Ectodermal cell (in vitro differentiated cells): Measurements from ENCODE around the gene TCAF1.
A peak's percentile ranks its signal among the peaks of the same experiment; 100 is the strongest.
"Not testable (repeated sequence)": the region's sequence is repeated elsewhere in the genome, so short reads cannot be mapped to it uniquely, and the experiment has no call there.

Experiments used
- H3K27ac ChIP-seq: 2 replicates; pipeline ENCODE4 v1.7.0; 2013; ENCODE audit warnings: mild to moderate bottlenecking, low read depth, low read length; ENCODE audit not compliant: insufficient read depth, poor library complexity, severe bottlenecking
- H3K27me3 ChIP-seq: 2 replicates; pipeline ENCODE4 v1.7.0; 2013; ENCODE audit warnings: mild to moderate bottlenecking, low read length; ENCODE audit not compliant: insufficient read depth, control insufficient read depth, poor library complexity, severe bottlenecking
- H3K36me3 ChIP-seq: one replicate; pipeline ENCODE4 v1.7.0; 2013; ENCODE audit warnings: low read length; ENCODE audit not compliant: control insufficient read depth, insufficient read depth
- H3K4me1 ChIP-seq: one replicate; pipeline ENCODE4 v1.7.0; 2013; ENCODE audit warnings: low read length; ENCODE audit not compliant: control insufficient read depth, insufficient read depth
- H3K4me3 ChIP-seq: 2 replicates; pipeline ENCODE4 v1.7.0; 2013; ENCODE audit warnings: low read depth, low read length, control low read depth; ENCODE audit not compliant: insufficient read depth
- H3K9me3 ChIP-seq: 2 replicates; pipeline ENCODE4 v1.7.0; 2013; ENCODE audit warnings: mild to moderate bottlenecking, low read length, moderate library complexity; ENCODE audit not compliant: control insufficient read depth
- WGBS, 2 experiments: methylation state at CpG; one replicate each; pipeline ENCODE4 v1.1.7; 2013; ENCODE audit warnings: missing lambda C conversion rate in 2 of 2; 5-methylcytosine and 5-hydroxymethylcytosine counted together

Gene TCAF1

DNA sequence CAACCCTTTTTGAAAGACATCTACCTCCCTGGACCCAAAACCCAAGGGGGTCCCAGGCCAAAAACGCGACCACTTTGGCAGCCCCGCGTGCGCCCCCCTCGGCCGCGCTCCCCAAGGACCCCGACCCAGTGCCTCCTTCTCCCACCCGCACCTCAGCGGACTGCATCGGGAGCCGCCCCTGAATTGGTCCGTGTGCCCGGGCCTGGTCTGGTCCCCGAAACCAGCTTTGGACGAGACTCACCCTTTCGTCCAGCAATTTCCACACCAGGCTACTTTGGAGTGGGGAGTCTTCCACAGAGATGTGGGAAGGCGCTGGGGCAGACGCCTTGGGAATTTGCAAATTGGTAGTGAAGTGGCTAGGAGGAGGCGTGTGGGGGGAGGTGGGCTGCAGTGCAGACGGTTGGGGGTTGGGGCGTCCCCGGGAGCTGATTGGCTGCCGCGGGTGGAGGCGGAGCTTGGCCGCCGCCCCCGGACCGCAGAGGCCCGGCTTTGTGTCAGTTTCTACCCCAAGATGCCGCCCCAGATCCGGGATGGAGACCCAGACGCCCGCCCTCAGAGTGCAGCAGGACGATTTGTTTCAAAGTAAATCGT, 16.9 kb downstream of the TCAF1 start:
- WGBS, 2 experiments, result 1% methylated on average over 38 of the region's 38 CpGs
- H3K36me3 ChIP-seq, result peaks cover 9% of the 10 kb centered on the region
- no peak overlapping the region for H3K27ac ChIP-seq
- no peaks in the 10 kb centered on the region for H3K27me3 ChIP-seq
- no peaks in the 10 kb centered on the region for H3K4me1 ChIP-seq
- H3K9me3 ChIP-seq, result no peaks in the 10 kb centered on the region
- H3K4me3 ChIP-seq, result peak overlapping the region; percentile 72

DNA sequence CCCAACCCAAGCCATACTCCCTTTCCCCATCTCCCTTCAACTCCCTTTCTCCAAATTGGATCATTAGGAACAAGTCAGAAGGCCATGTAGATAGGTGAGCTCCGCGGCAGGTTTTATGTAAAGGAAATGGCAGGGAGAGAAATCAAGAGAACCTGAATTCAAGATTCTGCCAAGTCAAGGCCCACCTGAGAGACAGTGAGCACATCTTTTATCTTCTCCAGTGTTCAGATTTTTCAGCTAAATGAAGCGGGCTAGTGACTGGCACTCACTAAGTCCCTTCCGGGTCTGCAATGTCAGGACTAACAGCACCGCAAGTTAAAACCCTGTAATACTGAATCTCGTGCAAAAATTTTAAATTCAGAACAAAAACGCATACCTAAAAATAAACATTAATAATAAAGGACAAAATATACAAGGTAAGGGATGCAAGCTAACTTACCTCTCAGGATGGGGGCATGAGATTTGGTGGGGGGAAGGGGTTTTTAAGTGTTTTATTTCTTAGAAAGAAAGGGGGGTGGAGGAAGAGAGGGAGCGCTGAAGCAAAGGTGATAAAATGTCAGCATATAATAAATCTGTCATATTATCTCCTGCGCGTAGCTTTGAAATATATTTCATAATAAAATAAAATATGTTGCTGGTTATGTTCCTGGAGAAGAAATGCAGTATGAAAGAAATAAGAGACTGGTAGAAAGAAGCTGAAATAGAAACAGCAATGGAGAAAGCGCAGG, 17.6 kb downstream of the TCAF1 start:
- Histone ChIP-seq H3K27me3 (no peaks in the 10 kb centered on the region), H3K4me3 (peak overlapping the region; percentile 72), H3K36me3 (peaks cover 6% of the 10 kb centered on the region), H3K9me3 (no peaks in the 10 kb centered on the region), H3K27ac (no peak overlapping the region), H3K4me1 (no peaks in the 10 kb centered on the region)
- WGBS, 2 experiments, result 59 to 71% methylated on average over 6 to 8 of the region's 11 CpGs

DNA sequence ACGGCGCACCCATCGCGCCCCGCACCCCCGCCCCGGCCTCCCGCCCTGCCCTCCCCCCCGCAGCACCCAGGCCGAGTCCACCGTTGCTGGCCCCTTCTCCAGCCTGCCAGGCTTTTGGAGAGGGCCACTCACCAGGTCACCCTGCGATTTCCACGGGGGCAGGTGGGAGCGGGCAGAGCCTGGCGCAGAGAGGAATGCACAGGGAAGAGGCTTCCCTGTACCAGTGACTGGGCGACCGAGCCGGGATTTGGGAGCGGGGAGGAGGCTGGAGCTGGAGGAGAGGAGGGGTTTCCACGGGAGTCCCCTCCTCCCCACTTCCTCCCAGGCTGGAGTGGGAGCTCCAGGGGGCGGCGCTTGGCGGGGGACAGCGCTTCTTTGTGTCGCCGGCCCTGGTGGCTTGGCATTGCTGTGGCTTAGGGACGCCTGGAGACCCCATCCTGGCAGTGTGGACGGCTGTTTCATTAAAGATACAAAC, 19.3 kb downstream of the TCAF1 start:
- Histone ChIP-seq H3K4me1 (no peaks in the 10 kb centered on the region), H3K9me3 (no peaks in the 10 kb centered on the region), H3K36me3 (no peaks in the 10 kb centered on the region), H3K27ac (peak overlapping the region; percentile 89), H3K27me3 (no peaks in the 10 kb centered on the region), H3K4me3 (peak overlapping the region; percentile 52)
- 0 to 1% methylated on average over 23 to 28 of the region's 28 CpGs for WGBS, 2 experiments

DNA sequence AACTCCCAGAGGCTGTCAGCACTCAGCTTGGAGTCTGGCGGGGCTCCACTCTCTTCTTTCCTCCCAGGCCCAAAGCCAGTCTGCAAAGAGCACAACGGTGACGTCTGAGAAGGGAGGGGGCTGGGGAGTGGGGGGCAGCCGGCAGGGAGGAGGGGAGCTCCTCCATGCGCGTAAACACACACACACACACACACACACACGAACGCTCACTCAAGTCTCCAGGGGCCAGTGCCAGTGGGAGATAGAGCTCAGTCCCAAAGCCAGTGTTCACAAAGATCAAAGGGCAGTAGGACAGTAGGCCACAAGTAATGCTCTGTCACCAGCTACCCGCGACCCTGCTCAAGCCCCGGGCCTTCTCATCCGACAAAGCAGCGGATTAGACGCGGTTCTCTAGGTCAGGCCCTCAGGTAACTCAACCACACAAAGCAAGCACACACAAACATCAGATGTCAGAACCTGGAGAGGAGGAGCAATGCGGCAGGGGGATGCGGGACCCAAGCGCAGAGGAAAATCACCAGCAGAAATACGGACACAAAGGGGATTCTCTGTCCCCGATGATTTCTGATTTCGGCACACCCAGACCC, 19.9 kb downstream of the TCAF1 start:
- WGBS, 2 experiments, result 1 to 2% methylated on average over 15 to 21 of the region's 21 CpGs
- Histone ChIP-seq H3K27me3 (no peaks in the 10 kb centered on the region), H3K4me1 (no peaks in the 10 kb centered on the region), H3K27ac (peak overlapping the region; percentile 89), H3K36me3 (no peaks in the 10 kb centered on the region), H3K4me3 (peak overlapping the region; percentile 52), H3K9me3 (no peaks in the 10 kb centered on the region)

DNA sequence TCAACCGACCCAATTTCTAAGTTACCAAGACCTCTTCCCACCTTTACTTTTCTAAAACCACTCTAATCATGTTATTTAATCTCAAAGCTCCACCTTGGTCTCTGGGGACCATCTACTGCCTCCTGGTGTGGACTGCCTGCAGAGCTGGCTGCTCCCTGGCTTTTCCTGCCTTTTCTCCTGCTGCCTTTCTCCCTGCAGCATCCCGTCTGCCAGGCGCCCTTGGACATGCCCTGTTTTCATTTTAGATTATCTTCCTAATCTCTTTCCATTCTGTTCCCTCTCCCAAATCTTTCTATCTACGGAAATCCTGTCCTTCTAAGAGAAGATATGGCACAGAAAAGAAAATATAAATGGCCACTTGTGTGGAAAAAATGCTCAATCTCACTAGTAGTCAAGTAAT, 23.1 kb downstream of the TCAF1 start:
- Histone ChIP-seq H3K27ac (no peak overlapping the region), H3K4me3 (no peak overlapping the region), H3K4me1 (no peaks in the 10 kb centered on the region), H3K9me3 (no peaks in the 10 kb centered on the region), H3K36me3 (peaks cover 16% of the 10 kb centered on the region), H3K27me3 (no peaks in the 10 kb centered on the region)
- WGBS, 2 experiments, result 55 to 71% methylated on average over 3 to 4 of the region's 4 CpGs

DNA sequence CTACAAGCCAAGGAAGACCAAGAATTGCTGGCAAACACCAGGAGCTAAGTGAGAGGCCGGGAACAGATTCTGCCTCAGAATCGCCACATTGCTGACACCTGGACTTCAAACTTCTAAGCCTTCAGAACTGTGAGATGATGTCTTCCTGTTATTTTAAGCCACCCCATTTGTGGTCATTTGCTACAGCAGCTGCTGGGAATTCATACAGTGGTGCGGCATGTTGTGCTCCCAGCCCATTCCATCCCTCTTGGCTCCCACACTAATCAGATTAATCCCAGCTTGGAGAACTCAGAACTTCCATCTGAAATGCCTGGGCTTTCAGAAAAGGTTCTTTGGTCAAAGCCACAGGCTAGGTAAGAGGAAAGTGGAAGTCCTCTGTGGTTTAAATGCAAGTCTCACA, 24.9 kb downstream of the TCAF1 start:
- H3K27me3 ChIP-seq, result no peaks in the 10 kb centered on the region
- H3K4me1 ChIP-seq, result no peaks in the 10 kb centered on the region
- H3K9me3 ChIP-seq, result no peaks in the 10 kb centered on the region
- no peak overlapping the region for H3K27ac ChIP-seq
- WGBS, 2 experiments, result 94 to 95% methylated on average over 3 of the region's 3 CpGs
- H3K4me3 ChIP-seq, result no peak overlapping the region
- peaks cover 16% of the 10 kb centered on the region for H3K36me3 ChIP-seq

DNA sequence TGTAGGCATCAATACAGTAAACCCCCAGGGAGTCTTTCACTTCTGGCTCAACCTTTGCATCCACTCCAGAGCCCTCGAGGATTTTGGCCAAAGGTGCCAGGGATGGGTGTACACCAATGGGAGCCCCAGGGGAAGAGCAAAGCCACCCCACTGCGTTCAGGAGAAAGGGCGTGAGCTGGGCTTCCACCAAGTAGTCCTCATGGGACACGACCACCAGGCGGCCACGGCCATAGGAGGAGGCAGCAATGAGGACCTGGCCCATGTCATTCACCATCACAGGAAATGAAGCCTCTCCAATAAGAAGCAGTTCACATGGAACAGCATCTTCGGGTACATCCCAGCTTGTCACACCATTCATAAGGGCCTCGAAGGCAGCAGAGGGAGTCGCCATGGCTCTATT, 25.8 kb downstream of the TCAF1 start:
- Histone ChIP-seq H3K4me3 (no peak overlapping the region), H3K27ac (no peak overlapping the region), H3K27me3 (no peaks in the 10 kb centered on the region), H3K9me3 (no peaks in the 10 kb centered on the region), H3K36me3 (peaks cover 16% of the 10 kb centered on the region), H3K4me1 (no peaks in the 10 kb centered on the region)
- 94 to 95% methylated on average over 9 of the region's 9 CpGs for WGBS, 2 experiments

DNA sequence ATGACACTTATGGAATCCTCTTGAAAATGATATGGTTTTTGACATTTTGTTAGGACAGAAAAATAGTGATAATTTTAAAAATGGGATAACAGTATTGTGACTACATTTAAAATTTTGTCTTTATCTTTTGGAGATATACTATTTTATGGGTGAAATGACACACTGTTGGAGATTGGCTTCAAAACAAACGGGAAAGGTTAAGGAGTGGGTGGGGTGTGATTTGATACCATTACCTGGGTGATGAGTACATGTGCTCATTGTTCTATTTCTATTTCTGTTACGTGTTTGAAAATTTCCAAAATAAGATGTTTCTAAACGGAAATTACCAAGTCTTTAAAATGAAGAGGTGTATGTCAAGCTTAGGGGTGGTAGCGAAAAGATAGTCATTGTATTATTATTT, 28.7 kb downstream of the TCAF1 start:
- H3K36me3 ChIP-seq, result peaks cover 16% of the 10 kb centered on the region
- not testable (repeated sequence) for H3K4me3 ChIP-seq, H3K9me3 ChIP-seq, H3K27ac ChIP-seq, H3K27me3 ChIP-seq, H3K4me1 ChIP-seq
- 100% methylated on average over 2 of the region's 4 CpGs for WGBS, 2 experiments

DNA sequence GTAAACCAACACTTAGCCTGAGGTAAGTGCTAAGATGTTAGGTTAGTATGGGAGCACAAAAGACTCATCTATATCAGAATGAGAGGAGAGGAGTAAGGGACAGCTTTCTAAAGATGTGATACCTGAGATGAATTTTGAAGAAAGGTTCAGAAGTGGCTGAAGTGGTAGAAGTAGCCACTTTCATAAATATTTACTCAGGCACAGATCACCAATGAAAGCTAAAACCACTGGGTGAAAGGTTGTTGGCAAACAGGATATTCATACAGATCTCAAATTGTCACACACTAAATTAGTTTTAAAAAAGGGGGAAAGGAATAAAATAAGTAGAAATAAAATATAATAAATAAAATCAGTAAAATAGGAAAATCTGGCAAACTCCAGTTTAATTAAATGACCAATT, 30.4 kb downstream of the TCAF1 start:
- not testable (repeated sequence) for H3K4me3 ChIP-seq, H3K9me3 ChIP-seq, H3K27me3 ChIP-seq, H3K27ac ChIP-seq, H3K4me1 ChIP-seq
- H3K36me3 ChIP-seq, result peaks cover 15% of the 10 kb centered on the region

DNA sequence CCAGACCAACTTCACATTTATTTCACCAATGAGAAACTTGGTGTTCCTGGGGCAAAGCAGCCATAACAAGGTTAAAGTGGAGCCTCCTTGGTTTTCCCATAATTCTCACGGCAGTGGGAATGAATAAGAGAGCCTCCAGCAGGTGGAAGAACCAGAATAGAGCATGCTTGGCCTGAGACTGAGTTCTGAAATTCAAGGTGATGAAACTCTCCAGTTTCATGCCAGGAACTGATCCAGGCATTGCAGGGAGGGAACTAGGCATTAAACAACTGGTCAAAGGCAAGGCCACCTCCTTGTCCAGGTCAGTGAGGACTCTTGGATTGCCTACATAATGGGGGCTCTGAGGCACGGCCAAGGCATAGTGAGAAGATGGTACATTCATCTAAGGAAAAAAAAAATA, 44.0 kb downstream of the TCAF1 start:
- H3K4me3 ChIP-seq, H3K27me3 ChIP-seq, H3K27ac ChIP-seq, H3K9me3 ChIP-seq, H3K4me1 ChIP-seq, H3K36me3 ChIP-seq: not testable (repeated sequence)
- no CpG with 5 or more reads among the region's 2 CpGs for WGBS, 2 experiments
